GM10266 (cell line): Measurements from ENCODE around the gene SLC14A1.

Source experiments
- DNase-seq: peaks from one replicate; pipeline ENCODE4 v3.0.0; 2012; ENCODE audit errors: extremely low spot score
- TF ChIP-seq, protein P1 (sequence below): IDR thresholded peaks from 2 replicates; pipeline ENCODE4 v1.5.1; 2012; ENCODE audit warnings: mild to moderate bottlenecking, low read depth; ENCODE audit not compliant: control insufficient read depth, insufficient read depth; ENCODE audit errors: missing control alignments

The SLC14A1 gene

DNA sequence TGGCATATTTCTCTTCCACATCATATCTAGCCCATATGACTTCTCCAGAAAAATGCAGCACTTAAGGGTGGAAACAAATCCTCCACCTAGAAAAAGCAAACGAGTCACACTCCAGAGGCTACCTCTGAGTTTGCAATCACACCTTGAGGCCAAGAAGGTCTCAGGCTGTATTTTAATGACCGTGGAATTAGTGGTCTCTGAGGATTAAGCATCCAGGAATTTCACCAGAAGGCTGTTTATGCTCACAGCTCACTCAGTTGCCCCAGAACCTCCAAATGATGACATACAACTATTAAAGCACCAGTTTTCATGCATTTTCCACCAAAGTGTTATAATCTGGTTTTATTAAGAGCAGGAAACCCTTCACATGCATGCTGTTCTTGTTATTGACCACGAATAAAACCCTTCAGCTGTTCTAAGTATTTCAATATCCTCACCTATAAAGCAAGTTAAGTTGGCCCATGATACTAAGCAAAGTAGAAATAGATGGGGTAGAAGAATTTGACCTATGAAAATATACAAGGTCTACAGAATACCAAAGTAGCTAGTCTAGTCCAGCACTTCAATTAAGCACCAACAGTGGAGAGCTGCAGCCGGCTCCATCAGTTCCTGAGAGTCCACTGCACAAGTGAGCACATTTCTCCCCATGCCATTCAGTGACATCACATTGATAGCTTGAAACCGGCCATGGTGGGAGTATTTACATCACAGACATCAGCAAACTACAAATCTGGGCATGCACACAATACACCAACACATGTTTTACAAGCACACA is 39.5 kb upstream of the SLC14A1 start:
- TF ChIP-seq, protein P1, sequence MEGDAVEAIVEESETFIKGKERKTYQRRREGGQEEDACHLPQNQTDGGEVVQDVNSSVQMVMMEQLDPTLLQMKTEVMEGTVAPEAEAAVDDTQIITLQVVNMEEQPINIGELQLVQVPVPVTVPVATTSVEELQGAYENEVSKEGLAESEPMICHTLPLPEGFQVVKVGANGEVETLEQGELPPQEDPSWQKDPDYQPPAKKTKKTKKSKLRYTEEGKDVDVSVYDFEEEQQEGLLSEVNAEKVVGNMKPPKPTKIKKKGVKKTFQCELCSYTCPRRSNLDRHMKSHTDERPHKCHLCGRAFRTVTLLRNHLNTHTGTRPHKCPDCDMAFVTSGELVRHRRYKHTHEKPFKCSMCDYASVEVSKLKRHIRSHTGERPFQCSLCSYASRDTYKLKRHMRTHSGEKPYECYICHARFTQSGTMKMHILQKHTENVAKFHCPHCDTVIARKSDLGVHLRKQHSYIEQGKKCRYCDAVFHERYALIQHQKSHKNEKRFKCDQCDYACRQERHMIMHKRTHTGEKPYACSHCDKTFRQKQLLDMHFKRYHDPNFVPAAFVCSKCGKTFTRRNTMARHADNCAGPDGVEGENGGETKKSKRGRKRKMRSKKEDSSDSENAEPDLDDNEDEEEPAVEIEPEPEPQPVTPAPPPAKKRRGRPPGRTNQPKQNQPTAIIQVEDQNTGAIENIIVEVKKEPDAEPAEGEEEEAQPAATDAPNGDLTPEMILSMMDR = no peak
- no peak for DNase-seq

GRCh38 chr18:45686891-45687611 is 36.9 kb upstream of the SLC14A1 start:
- TF ChIP-seq, protein P1 = no peak
- peak; percentile 70 for DNase-seq

DNA sequence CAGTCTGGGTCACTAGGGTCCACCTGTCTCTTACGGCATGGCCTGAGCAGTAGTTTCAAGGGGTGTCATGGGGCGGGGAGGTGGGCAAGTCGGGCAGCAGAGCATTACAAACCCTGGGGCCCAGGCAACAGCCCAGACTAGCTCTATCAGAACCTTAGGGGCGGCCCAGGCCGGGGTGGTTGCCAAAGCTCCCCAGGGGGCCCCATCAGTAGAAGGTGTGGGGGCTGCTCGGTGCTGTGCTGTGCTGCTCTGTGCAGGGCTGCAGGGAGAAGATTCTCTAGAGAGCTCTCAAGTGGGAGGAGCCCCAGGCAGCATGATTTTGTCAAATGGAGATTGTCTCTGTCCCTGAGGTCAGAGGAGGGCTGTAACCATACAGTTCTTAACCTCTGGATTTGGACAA is 36.4 kb upstream of the SLC14A1 start:
- TF ChIP-seq, protein P1 = no peak
- peak; percentile 16 for DNase-seq

DNA sequence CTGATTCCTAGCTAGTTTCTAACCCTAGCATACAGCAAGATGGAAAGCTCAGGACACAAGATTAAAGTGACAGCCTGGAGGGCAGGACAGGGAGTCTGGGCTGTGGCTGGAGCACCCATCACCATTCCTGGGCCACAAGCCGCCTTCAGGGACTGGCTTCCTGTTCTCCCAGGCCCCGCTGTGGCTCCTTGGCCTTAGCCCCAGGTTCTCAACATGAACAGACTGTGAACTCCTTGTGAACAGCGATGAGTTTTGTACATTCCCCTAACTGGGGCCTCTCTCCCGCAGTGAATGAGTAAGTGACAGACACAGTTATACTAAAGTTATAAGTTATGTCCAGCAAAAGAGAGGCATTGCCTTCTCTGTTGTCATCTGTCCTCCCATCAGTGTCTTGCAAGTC is 35.9 kb upstream of the SLC14A1 start:
- no peak for DNase-seq
- TF ChIP-seq, protein P1 = no peak

DNA sequence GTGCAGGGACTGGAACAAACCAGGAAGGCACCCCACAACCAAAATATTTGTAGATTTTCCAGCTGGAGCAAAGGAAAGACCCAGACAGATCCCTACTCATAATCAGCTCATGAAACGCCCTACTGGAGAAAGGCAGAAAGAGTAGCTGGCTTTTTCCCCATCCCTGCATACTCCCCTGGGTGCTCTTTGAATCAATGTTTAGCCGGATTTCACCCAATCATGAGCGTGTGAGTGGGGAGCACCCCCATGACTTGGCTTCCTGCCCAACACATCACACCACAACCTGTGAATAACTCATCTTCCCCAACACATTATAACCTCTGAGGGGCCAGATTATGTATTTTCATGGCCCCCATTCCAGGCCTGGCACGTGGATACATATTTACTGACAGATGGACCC is 35.1 kb upstream of the SLC14A1 start:
- TF ChIP-seq, protein P1 = no peak
- peak; percentile 25 for DNase-seq

- TF ChIP-seq, protein P1 = no peak
Observed at GRCh38 chr18:45689396-45689795, 34.6 kb upstream of the SLC14A1 start.

More at GRCh38 chr18:45689396-45689795, 34.6 kb upstream of the SLC14A1 start:
- DNase-seq = no peak
